Measurements from ENCODE around the gene COG5. TPM values are rescaled to one million over a fixed set of nuclear protein-coding genes. Genes with fewer than 3 reads are reported as not detected.

Gene COG5
- total and polyA plus RNA-seq, 9 of the 15 experiments (the other 6 are each of a cell fraction or from before 2014, with no cell fraction given) = 15.3 to 75.1 (median 56.4) TPM

DNA sequence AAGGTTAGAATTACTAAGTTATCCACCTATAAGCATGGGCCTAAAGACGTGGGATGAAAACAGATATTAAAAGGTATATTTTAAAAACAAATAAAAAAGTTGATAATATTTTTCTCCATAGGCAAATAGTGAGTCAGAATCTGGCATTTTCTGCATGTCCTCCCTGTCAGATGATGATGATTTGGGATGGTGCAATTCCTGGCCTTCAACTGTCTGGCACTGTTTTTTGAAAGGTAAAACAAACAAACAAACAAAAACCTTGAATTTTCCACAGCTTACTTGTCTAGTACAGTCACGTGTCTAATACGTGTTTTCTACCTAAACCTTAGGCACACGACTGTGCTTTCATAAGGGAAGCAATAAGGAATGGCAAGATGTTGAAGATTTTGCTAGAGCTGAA is 377.5 kb downstream of the COG5 start:
- WGBS (ENCODE audit: insufficient coverage, low coverage, missing lambda C conversion rate) = 79% methylated on average over 4 of the region's 4 CpGs
- Histone ChIP-seq H3K4me1 (replicated peaks in 1 of 2; ENCODE audit: control insufficient read depth in 2 of 2, insufficient read depth in 2 of 2, low read length in 2 of 2) (no peaks in the 10 kb centered on the region), H3K4me2 (ENCODE audit: insufficient read depth, low read length) (no peak overlapping the region), H2AFZ (ENCODE audit: low read depth, low read length) (no peak overlapping the region), H3K79me2 (ENCODE audit: control insufficient read depth, insufficient read depth, low read length) (no peaks in the 10 kb centered on the region), H3K4me3 (no peak overlapping the region), H3K27ac (ENCODE audit: extremely low read depth, low read depth, low read length) (no peak overlapping the region), H3K36me3 (ENCODE audit: control insufficient read depth, insufficient read depth, low read length) (peaks cover 77% of the 10 kb centered on the region), H4K20me1 (replicated peaks; ENCODE audit: control insufficient read depth, insufficient read depth, low read length) (no peaks in the 10 kb centered on the region), H3K27me3 (ENCODE audit: control insufficient read depth in 2 of 2, insufficient read depth in 2 of 2, low read length in 2 of 2) (no peaks in the 10 kb centered on the region), H3K9me1 (ENCODE audit: control insufficient read depth, insufficient read depth, low read length) (no peaks in the 10 kb centered on the region), H3K9ac (ENCODE audit: insufficient read depth in 1 of 2, low read depth in 2 of 2, low read length in 2 of 2) (no peak overlapping the region), H3K9me3 (replicated peaks; ENCODE audit: control insufficient read depth, insufficient read depth, low read depth, low read length) (no peaks in the 10 kb centered on the region)
- ChIA-PET CTCF (ENCODE audit: low intra/inter-chr PET ratio) (no interaction called here), POLR2A (interaction anchor here (0.6 kb wide), 1 partner anchor 433 kb away, joined by 3 read pairs; no protein-coding TSS in a partner anchor)
- no TSS peak for BruUV-seq (replicated peaks)
- FAIRE-seq (no peak), DNase-seq (ENCODE audit: extremely low read depth in 1 of 4, low spot score in 3 of 4) (no peak), ATAC-seq (no peak)
- intact Hi-C loops (cut with micrococcal nuclease) (no loop called here), in situ Hi-C loops (cut with MboI) (loop anchor here (5.0 kb wide), 1 partner anchor 686 kb away; no protein-coding TSS in a partner anchor)
- TF ChIP-seq C11orf30 (IDR thresholded peaks at IDR 0.05; ENCODE audit: low read depth) = no peak
- TF ChIP-seq, protein P1, sequence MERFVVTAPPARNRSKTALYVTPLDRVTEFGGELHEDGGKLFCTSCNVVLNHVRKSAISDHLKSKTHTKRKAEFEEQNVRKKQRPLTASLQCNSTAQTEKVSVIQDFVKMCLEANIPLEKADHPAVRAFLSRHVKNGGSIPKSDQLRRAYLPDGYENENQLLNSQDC (CRISPR knock-in tag; IDR thresholded peaks at IDR 0.05) = no peak
- no peak for TF ChIP-seq SAFB (IDR thresholded peaks at IDR 0.05; ENCODE audit: borderline replicate concordance, low read depth, low read length)
- TF ChIP-seq RFX5 (IDR thresholded peaks at IDR 0.05; ENCODE audit: low read depth, low read length) = no peak
- no peak for TF ChIP-seq CEBPG (CRISPR knock-in tag; IDR thresholded peaks at IDR 0.05)
- no peak for TF ChIP-seq CEBPG (tag; conservative IDR thresholded peaks at IDR 0.05 in 1 of 2, IDR thresholded peaks at IDR 0.05 in 1 of 2)
- TF ChIP-seq ZBTB7A (IDR thresholded peaks at IDR 0.05; ENCODE audit: borderline replicate concordance, control insufficient read depth, low read depth, low read length) = no peak
- no peak for TF ChIP-seq MTA2 (IDR thresholded peaks at IDR 0.05; ENCODE audit: low read depth)
- TF ChIP-seq NCOR1 (IDR thresholded peaks at IDR 0.05) = no peak
- no peak for TF ChIP-seq ARNT (IDR thresholded peaks at IDR 0.05)
- no peak for TF ChIP-seq BACH1 (tag; IDR thresholded peaks at IDR 0.05)
- TF ChIP-seq KLF1 (tag; IDR thresholded peaks at IDR 0.05) = no peak
- no peak for TF ChIP-seq ZFPM2 (CRISPR knock-in tag; IDR thresholded peaks at IDR 0.05)
- TF ChIP-seq, protein P2, sequence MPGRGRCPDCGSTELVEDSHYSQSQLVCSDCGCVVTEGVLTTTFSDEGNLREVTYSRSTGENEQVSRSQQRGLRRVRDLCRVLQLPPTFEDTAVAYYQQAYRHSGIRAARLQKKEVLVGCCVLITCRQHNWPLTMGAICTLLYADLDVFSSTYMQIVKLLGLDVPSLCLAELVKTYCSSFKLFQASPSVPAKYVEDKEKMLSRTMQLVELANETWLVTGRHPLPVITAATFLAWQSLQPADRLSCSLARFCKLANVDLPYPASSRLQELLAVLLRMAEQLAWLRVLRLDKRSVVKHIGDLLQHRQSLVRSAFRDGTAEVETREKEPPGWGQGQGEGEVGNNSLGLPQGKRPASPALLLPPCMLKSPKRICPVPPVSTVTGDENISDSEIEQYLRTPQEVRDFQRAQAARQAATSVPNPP (IDR thresholded peaks at IDR 0.05; ENCODE audit: borderline replicate concordance, insufficient read depth, insufficient read length) = no peak
